ENCODE results near the gene RANGRF.

Gene RANGRF

DNA sequence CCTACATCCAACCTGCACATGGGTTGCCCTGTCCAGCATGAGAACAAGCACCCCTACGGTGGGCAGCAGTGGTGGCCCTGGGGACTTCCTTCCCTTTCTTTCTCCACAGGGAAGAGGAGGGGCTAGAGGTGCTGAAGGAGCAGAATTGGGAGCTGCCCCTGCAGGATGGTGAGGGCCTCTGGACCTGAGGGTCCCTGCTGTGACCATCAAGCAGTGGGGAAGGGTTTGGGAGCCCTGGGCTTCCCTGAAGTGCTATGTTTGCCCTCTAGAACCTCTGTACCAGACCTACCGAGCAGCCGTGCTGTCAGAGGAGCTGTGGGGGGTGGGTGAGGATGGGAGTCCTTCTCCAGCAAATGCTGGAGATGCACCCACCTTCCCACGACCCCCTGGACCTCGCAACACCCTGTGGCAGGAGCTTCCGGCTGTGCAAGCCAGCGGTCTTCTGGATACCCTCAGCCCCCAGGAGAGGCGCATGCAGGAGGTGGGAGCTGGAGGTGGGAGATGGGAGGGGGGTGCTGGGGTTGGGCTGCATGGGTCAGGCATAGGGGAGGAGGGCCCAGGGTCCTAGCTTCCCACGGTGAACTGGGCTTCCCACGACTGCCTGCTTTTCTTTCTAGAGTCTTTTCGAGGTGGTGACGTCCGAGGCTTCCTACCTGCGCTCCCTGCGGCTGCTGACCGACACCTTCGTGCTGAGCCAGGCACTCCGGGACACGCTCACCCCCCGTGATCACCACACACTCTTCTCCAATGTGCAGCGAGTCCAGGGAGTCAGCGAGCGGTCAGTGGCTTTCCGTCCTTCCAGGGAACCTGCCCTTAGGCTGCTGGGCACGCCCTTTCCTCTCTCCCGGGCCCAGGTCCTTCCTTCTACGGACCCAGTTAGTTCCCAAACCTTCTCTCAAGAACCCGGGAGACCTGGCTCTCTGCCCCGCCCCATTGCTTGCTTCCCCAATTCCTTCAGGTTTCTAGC lies 26.6 kb downstream of the RANGRF start:
- Histone ChIP-seq H3K9me3 (ENCODE audit: low read depth, low read length) (no peaks in the 10 kb centered on the region), H3K9ac (ENCODE audit: insufficient read length) (no peak overlapping the region), H3K27ac (no peak overlapping the region), H3K4me3 (no peak overlapping the region), H3K36me3 (ENCODE audit: insufficient read depth, low read length) (no peaks in the 10 kb centered on the region)
- TF ChIP-seq FOXP2 (optimal IDR thresholded peaks at IDR 0.05; ENCODE audit: control extremely low read depth, extremely low read length, insufficient read depth) (no peak), EZH2 (IDR thresholded peaks at IDR 0.05) (no peak), POLR2AphosphoS5 (IDR thresholded peaks at IDR 0.05; ENCODE audit: borderline replicate concordance, low read depth, low read length) (no peak)
- DNase-seq (ENCODE audit: low read depth, low spot score) = no peak

DNA sequence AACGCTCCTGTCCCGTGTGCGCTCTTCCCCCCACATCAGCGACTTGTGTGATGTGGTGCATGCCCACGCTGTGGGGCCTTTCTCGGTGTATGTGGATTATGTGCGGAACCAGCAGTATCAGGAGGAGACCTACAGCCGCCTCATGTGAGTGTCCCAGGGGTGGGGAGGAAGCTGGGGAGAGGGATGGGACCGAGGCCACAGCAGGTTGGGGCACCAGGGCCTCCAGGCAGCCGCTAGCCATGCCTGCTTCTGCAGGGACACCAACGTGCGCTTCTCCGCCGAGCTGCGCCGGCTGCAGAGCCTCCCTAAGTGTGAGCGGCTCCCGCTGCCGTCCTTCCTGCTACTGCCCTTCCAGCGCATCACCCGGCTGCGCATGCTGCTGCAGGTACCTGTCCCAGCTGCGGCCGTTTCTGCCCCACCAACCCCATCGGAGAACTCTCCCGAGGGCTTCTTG lies 27.3 kb downstream of the RANGRF start:
- H3K9me3 ChIP-seq (ENCODE audit: low read depth, low read length) = no peaks in the 10 kb centered on the region
- H3K27ac ChIP-seq = no peak overlapping the region
- DNase-seq (ENCODE audit: low read depth, low spot score) = no peak
- no peak overlapping the region for H3K9ac ChIP-seq (ENCODE audit: insufficient read length)
- H3K36me3 ChIP-seq (ENCODE audit: insufficient read depth, low read length) = no peaks in the 10 kb centered on the region
- TF ChIP-seq FOXP2 (optimal IDR thresholded peaks at IDR 0.05; ENCODE audit: control extremely low read depth, extremely low read length, insufficient read depth) (no peak), POLR2AphosphoS5 (IDR thresholded peaks at IDR 0.05; ENCODE audit: borderline replicate concordance, low read depth, low read length) (no peak), EZH2 (IDR thresholded peaks at IDR 0.05) (peak; percentile 48)
- H3K4me3 ChIP-seq = no peak overlapping the region

DNA sequence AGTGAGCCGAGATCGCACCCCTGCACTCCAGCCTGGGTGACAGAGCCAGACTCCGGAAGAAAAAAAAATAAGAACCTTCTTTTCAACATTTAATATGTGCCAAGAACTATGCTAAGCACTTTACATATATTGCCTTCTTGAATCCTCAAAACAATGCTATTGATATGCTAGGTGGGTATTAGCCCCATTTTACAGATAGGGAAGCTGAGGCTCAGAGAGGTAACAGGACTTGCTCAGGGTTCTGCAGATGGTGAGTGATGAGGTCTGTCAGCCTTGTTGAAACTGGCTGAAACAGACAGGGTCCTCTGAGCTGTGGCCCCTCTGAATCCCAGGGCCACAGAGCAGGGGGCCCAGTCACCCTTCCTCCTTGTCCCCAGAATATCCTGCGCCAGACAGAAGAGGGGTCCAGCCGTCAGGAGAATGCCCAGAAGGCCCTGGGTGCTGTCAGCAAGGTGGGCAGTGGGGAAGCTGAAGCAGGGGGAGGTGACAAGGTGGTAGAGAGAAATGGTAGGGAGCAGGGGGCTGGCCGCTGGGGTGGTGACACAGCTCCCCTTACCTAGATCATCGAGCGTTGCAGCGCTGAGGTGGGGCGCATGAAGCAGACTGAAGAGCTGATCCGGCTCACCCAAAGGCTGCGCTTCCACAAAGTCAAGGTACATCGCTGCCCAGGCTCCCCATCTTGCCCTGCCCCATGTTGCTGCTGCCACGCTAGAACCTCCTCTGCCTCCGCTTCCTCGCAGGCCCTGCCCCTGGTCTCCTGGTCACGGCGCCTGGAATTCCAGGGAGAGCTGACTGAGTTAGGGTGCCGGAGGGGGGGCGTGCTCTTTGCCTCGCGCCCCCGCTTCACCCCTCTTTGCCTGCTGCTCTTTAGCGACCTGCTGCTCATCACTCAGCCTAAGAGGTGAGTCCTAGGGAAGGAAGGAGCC lies 29.8 kb downstream of the RANGRF start:
- Histone ChIP-seq H3K27ac (no peak overlapping the region), H3K9me3 (ENCODE audit: low read depth, low read length) (no peaks in the 10 kb centered on the region), H3K4me3 (no peak overlapping the region), H3K36me3 (ENCODE audit: insufficient read depth, low read length) (no peaks in the 10 kb centered on the region), H3K9ac (ENCODE audit: insufficient read length) (no peak overlapping the region)
- no peak for DNase-seq (ENCODE audit: low read depth, low spot score)
- no peak for TF ChIP-seq POLR2AphosphoS5 (IDR thresholded peaks at IDR 0.05; ENCODE audit: borderline replicate concordance, low read depth, low read length)
- no peak for TF ChIP-seq EZH2 (IDR thresholded peaks at IDR 0.05)
- no peak for TF ChIP-seq FOXP2 (optimal IDR thresholded peaks at IDR 0.05; ENCODE audit: control extremely low read depth, extremely low read length, insufficient read depth)

DNA sequence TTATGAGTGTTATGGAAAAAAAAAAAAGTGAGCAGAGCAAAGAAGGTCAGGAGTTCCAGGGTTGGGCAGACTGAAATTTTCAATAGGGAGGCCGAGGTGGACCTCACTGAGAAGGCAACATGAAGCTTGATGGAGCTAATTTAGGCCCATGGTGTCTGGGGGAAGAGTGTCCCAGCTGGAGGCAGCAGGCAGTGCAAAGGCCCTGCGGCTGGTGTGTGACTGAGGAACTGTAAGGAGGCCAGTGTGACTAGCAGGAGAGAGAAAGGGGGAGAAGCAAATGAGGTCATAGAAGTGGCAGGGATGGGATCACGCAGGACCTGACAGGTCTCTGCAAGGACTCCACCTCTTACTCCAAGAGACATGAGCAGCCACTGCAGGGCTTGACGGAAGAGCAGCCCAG lies 31.8 kb downstream of the RANGRF start:
- no peak overlapping the region for H3K27ac ChIP-seq
- H3K4me3 ChIP-seq = no peak overlapping the region
- TF ChIP-seq EZH2 (IDR thresholded peaks at IDR 0.05) = no peak
- no peak for TF ChIP-seq POLR2AphosphoS5 (IDR thresholded peaks at IDR 0.05; ENCODE audit: borderline replicate concordance, low read depth, low read length)
- TF ChIP-seq FOXP2 (optimal IDR thresholded peaks at IDR 0.05; ENCODE audit: control extremely low read depth, extremely low read length, insufficient read depth) = no peak
- H3K36me3 ChIP-seq (ENCODE audit: insufficient read depth, low read length) = no peaks in the 10 kb centered on the region
- H3K9me3 ChIP-seq (ENCODE audit: low read depth, low read length) = no peaks in the 10 kb centered on the region
- DNase-seq (ENCODE audit: low read depth, low spot score) = no peak
- H3K9ac ChIP-seq (ENCODE audit: insufficient read length) = no peak overlapping the region

DNA sequence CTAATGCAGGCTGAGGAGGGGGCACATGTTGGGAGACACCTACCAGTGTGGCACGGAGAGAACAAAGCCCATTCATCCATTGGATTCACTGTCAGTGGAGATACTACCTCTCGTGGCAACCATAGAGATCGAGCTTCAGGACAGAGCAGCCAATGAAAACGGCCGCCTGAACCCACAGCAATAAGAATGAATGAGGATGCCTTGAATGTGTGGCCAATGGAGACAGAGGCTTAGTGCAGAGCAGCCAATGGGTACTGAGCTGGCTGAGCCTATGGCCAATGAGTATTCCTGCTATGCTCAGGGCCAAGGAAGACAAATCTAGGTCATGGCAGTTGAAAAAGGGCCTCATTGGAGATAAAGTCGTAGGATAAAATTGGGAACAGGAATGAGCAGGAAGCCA lies 32.5 kb downstream of the RANGRF start:
- Histone ChIP-seq H3K4me3 (no peak overlapping the region), H3K9ac (ENCODE audit: insufficient read length) (no peak overlapping the region), H3K27ac (no peak overlapping the region), H3K9me3 (ENCODE audit: low read depth, low read length) (no peaks in the 10 kb centered on the region), H3K36me3 (ENCODE audit: insufficient read depth, low read length) (no peaks in the 10 kb centered on the region)
- no peak for TF ChIP-seq EZH2 (IDR thresholded peaks at IDR 0.05)
- no peak for TF ChIP-seq FOXP2 (optimal IDR thresholded peaks at IDR 0.05; ENCODE audit: control extremely low read depth, extremely low read length, insufficient read depth)
- TF ChIP-seq POLR2AphosphoS5 (IDR thresholded peaks at IDR 0.05; ENCODE audit: borderline replicate concordance, low read depth, low read length) = no peak
- DNase-seq (ENCODE audit: low read depth, low spot score) = no peak

DNA sequence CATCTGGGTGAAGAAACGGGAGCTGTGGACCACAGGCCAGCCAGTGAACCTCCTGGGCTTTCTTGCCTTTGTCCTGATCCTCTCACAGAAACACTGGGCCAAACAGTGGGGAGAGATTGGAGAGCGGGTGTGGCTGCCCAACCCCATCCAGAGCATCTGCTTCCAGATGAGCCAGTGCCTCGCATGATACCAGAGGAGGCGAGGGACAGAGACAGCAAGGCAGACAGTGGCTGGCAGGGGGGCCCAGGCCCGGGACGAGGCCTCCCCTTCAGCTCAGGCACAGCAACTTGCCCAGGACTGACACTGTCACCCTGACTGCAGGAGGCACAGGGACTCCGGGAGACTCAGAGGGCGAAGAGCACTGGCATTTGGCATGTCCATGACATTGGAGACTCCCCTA lies 33.6 kb downstream of the RANGRF start:
- Histone ChIP-seq H3K4me3 (no peak overlapping the region), H3K27ac (no peak overlapping the region), H3K36me3 (ENCODE audit: insufficient read depth, low read length) (no peaks in the 10 kb centered on the region), H3K9me3 (ENCODE audit: low read depth, low read length) (no peaks in the 10 kb centered on the region), H3K9ac (ENCODE audit: insufficient read length) (no peak overlapping the region)
- no peak for DNase-seq (ENCODE audit: low read depth, low spot score)
- TF ChIP-seq POLR2AphosphoS5 (IDR thresholded peaks at IDR 0.05; ENCODE audit: borderline replicate concordance, low read depth, low read length) (no peak), FOXP2 (optimal IDR thresholded peaks at IDR 0.05; ENCODE audit: control extremely low read depth, extremely low read length, insufficient read depth) (no peak), EZH2 (IDR thresholded peaks at IDR 0.05) (no peak)

DNA sequence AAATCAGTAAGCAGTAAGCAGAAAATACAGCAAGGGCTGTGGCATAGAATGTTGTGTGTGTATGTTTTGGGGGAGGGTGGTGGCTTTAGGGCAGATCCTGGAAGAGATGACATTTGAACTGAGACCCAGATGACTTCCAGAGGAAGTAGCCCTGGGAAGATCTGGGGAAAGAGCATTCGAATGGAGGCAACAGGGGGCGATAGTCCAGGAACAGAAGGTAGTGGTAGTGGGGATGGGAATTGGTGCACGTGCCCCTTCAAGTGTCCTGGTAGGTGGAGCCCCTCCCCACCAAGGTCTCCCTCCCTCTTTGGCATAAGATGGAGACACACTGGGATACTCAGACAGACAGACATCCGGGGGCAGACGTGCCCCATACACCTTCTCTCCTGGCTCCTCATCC lies 35.7 kb downstream of the RANGRF start:
- no peak for DNase-seq (ENCODE audit: low read depth, low spot score)
- Histone ChIP-seq H3K9me3 (ENCODE audit: low read depth, low read length) (no peaks in the 10 kb centered on the region), H3K4me3 (no peak overlapping the region), H3K27ac (no peak overlapping the region), H3K36me3 (ENCODE audit: insufficient read depth, low read length) (no peaks in the 10 kb centered on the region), H3K9ac (ENCODE audit: insufficient read length) (no peak overlapping the region)
- TF ChIP-seq EZH2 (IDR thresholded peaks at IDR 0.05) (no peak), POLR2AphosphoS5 (IDR thresholded peaks at IDR 0.05; ENCODE audit: borderline replicate concordance, low read depth, low read length) (no peak), FOXP2 (optimal IDR thresholded peaks at IDR 0.05; ENCODE audit: control extremely low read depth, extremely low read length, insufficient read depth) (no peak)

DNA sequence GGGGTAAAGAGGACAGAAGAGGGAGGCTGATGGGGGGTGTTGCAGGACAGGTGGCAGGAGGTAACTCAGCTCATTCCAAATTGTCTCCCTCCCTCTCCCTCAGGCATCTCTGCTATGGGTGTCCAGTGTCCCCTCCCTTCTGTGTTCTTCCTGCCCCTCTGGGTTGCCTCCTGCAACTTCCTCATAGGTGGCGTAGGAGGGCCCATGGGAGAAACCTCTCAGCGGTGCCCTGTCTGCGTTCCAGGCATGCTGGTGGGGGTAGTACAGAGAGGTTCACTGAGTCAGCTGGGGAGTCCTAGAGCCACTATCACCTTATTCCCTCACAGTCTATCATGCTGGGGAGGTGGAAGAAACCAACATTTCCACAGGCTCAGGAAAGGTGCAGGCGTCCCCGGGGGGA lies 36.5 kb downstream of the RANGRF start:
- no peak for DNase-seq (ENCODE audit: low read depth, low spot score)

More for the DNA sequence above, 36.5 kb downstream of the RANGRF start:
- Histone ChIP-seq H3K4me3 (no peak overlapping the region), H3K9ac (ENCODE audit: insufficient read length) (no peak overlapping the region), H3K9me3 (ENCODE audit: low read depth, low read length) (no peaks in the 10 kb centered on the region), H3K27ac (no peak overlapping the region), H3K36me3 (ENCODE audit: insufficient read depth, low read length) (no peaks in the 10 kb centered on the region)
- TF ChIP-seq EZH2 (IDR thresholded peaks at IDR 0.05) (no peak), POLR2AphosphoS5 (IDR thresholded peaks at IDR 0.05; ENCODE audit: borderline replicate concordance, low read depth, low read length) (no peak), FOXP2 (optimal IDR thresholded peaks at IDR 0.05; ENCODE audit: control extremely low read depth, extremely low read length, insufficient read depth) (no peak)

Measured in SK-N-MC (cell line).